Inferior parietal cortex (tissue), 1 donor: Measurements from ENCODE around the gene S100P.

ENCODE experiments used
- DNase-seq: peaks from one replicate; pipeline ENCODE4 v3.0.0-alpha.2; 2016; ENCODE audit errors: extremely low spot score

Gene S100P

DNA sequence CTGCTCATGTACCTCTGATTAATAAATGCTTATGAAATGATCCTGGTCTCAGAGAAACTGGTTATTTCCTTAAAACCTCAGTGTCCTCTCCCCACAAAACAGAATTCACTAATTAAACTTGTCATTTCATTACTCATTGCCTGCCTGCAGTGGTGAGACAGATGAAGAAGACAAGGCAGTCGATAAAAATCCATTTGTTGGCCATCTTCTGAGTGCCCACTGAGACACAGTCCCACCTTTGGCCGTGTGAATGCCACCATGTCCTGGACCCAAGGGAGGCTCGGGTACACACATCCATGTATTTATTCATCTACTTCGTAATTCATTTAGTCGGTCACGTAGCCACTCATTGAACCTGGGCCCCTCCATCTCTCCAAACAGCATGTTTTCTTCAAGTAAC, 3.5 kb downstream of the S100P start:
- DNase-seq = no peak

GRCh38 chr4:6699388-6699787, 5.7 kb downstream of the S100P start:
- no peak for DNase-seq

- DNase-seq = no peak
Measured at GRCh38 chr4:6699903-6700302, 6.2 kb downstream of the S100P start.

DNA sequence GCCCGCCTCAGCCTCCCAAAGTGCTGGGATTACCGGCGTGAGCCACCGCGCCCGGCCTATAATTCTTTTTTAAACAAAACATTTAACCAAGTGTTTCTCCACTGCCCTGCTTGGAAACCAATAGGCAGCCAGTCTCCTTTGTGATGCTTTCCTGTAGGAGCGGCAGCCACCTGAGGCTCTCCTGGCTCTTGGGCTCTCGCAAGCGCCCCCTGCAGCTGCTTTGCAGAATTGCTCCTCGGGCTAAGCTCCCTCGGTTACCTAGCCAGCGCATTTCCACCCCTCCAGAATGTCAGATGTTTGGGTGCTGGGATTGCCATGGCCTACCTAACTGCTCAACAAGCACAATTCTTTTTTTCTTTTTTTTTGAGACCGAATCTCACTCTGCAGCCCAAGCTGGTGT, 7.7 kb downstream of the S100P start:
- DNase-seq = no peak

- DNase-seq = no peak
Measured at GRCh38 chr4:6702761-6703160, 9.1 kb downstream of the S100P start.

- DNase-seq = no peak
Measured at GRCh38 chr4:6703786-6704185, 10.1 kb downstream of the S100P start.

DNA sequence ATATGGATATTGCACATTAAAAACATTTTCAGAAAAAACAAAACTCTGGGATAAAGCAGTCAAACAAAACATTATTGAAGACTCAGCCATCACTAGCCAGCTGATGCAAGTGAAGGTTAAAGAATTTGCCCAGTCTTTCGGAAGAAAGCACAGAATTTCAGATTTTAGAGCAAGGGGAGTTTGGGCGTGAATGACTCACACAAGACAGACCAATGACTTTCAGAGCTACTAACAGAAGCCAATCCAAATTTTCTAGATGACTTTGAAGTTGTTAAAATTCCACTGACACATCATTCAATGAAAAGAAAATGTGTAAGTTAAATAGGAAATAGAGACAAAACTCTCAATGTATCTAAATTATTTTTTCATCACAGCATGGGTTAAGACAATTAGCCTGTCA, 12.0 kb downstream of the S100P start:
- DNase-seq = no peak

- DNase-seq = no peak
Measured at GRCh38 chr4:6706173-6706572, 12.5 kb downstream of the S100P start.

GRCh38 chr4:6709230-6710114, 15.8 kb downstream of the S100P start, which contains the start of gene MRFAP1L1:
TSS of gene MRFAP1L1 (minus strand) at chr4:6709865. CDS start at chr4:6709629, 236 bp downstream.
- DNase-seq = peak; percentile 97

DNA sequence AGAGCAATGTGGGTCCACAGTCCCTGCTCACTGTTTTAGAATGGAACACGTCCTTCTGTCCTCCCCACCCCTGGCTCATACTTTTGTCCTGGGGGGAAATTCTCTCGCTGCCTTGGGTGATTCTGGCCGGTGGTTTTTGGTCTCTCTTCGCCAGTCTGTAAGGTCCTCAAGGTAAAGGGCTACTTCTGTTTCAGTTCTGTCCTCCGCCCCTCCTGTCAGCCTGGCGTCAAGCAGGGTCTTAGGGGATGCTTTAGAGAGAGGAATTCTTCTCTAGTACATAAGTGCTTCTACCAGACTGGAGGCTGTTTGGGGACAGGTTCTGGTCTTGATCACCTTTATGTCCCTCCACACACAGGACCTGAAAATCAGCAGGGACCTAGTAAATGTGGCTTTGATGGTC, 16.6 kb downstream of the S100P start:
- no peak for DNase-seq

- DNase-seq = no peak
Measured at GRCh38 chr4:6710996-6711395, 17.3 kb downstream of the S100P start.

- no peak for DNase-seq
Measured at GRCh38 chr4:6714954-6715353, 21.3 kb downstream of the S100P start.

GRCh38 chr4:6715704-6716017, 22.0 kb downstream of the S100P start:
- DNase-seq = peak; percentile 94

GRCh38 chr4:6716018-6716911, 22.6 kb downstream of the S100P start, which contains the start of gene BLOC1S4:
TSS of gene BLOC1S4 (plus strand) at chr4:6716174. CDS start at chr4:6716210, 36 bp downstream.
- no peak for DNase-seq

- DNase-seq = no peak
Measured at GRCh38 chr4:6716958-6717655, 23.4 kb downstream of the S100P start.

DNA sequence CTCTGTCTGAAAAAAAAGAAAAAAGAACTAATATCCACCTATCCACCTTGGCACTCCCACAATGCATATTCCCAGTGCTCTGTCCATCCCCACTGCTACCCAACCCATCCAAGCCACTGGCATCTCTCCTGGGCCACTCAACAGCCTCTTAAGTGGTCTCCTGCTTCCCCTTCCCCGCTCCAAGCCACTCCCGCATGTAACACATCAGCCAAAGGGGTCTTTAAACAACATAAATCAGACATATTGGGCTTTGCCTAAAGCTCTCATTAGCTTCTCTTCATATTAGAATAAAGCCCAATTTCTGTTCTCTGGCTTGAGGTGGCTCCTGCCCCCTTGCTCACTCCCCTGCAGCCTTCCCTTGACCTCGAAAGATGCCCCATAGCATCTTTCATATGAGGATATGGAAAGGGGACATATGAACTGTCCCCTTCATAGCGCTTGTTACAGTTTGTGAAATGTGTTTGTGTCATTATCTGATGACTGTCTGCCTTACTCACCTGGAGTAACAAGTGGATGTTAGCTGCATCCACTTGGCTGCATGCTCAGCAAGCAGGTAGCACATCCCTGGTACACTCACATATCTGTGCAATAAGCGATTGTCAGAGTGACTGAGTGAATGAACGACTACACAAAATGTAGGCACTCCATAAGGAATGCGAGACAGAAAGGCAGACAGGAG, 25.4 kb downstream of the S100P start:
- no peak for DNase-seq

DNA sequence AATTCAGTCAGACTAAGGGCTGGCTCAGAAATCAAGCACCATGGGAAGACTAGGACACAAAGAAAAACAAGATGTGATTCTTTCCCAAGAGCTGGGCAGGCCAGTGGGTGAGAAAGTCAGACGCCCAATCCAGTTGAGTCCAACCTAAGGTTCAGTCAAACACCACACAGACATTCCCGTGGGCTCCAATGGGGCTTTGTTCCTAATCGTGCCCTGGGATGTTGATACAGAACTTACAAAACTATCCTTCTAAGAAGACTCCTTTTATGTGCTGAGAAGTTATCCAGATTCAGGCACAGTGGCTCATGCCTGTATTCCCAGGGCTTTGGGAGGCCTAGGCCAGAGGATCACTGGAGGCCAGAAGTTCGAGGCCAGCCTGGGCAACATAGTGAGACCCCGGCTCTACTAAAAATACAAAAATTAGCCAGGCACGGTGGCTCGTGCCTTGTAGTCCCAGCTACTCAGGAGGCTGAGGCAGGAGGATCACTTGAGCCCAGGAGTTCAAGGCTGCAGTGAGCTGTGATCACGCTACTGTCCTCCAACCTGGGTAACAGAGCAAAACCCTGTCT, 26.0 kb downstream of the S100P start:
- no peak for DNase-seq

DNA sequence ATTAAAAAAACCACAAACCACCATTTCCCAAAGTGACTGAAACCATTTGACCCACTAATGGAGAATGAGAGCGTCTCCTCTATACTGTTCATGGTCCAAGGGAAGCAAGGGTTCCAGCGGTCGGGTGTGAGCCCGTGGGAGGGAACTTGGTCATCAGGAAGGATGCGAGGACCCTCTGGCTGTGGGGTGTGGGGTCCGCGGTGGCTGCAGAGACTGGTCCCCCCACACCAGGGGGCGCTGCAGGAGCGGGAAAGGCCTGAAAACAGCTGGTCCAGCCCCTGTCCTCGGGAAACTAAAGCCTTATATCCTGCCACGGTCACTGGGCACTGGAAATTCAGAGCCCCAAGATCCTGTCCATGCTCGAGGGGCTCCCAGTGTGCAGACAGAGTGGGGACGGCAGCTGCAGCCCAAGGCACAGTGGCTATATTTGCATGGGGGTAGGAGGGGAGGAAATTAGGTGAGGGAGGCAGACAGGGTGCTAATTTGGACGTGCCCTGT, 26.6 kb downstream of the S100P start:
- peak; percentile 88 for DNase-seq

DNA sequence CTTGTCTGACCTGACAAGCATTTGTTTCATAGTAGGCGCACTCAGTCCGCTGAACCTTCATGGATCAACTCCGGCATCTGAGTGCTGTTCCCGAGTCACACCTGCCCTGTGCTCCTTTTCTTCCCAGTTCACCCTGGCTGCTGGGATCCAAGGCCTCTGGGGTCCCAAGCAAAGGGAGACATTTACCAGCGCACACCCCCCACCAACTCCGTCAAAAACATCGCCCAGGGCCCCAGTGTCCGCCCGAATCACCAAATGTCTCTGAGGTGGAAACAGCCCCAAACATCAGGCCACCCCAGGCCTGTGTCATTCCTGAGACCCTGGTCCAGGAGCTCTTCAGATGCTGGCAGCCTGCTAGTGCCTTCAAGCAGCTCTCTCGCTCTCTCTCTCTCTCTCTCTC, 27.4 kb downstream of the S100P start:
- DNase-seq = no peak

GRCh38 chr4:6722891-6723290, 29.2 kb downstream of the S100P start:
- DNase-seq = no peak

GRCh38 chr4:6723851-6724250, 30.2 kb downstream of the S100P start:
- DNase-seq = no peak
